ENCODE results near the gene DENND6B. TPM values are rescaled to one million over a fixed set of nuclear protein-coding genes. Genes with fewer than 3 reads are reported as not detected.
A peak's percentile ranks its signal among the peaks of the same experiment; 100 is the strongest.
"Not testable (repeated sequence)": the region's sequence is repeated elsewhere in the genome, so short reads cannot be mapped to it uniquely, and the experiment has no call there.

The DENND6B gene
- polyA plus RNA-seq, 3 donors from 2014 or later: 0.23 to 0.34 TPM; not detected in 1

GRCh38 chr22:50327711-50328019, 853 bp upstream of the DENND6B start:
- peak overlapping the region; percentile 83 to 88 (median 87) for H3K4me3 Mint-ChIP-seq
- no peak for DNase-seq
- no peaks in the 10 kb centered on the region for H3K36me3 Mint-ChIP-seq
- H3K27ac Mint-ChIP-seq: peak overlapping the region; percentile 74 to 93 (median 88)
- peaks cover 8 to 10% of the 10 kb centered on the region in 2 donors for H3K4me1 Mint-ChIP-seq
- H3K27me3 Mint-ChIP-seq (ENCODE audit: low read depth in 3 of 3): peaks cover 3 to 10% (median 3%) of the 10 kb centered on the region in 3 donors
- no peaks in the 10 kb centered on the region for H3K9me3 Mint-ChIP-seq

GRCh38 chr22:50326225-50326955, 422 bp downstream of the DENND6B start:
- Mint-ChIP-seq H3K27ac (peak overlapping the region in 5 of 6 donors; percentile 19 to 77 (median 40)), H3K36me3 (no peaks in the 10 kb centered on the region), H3K9me3 (no peaks in the 10 kb centered on the region), H3K4me3 (peak overlapping the region; percentile 75 to 85 (median 80)), H3K27me3 (ENCODE audit: low read depth in 3 of 3) (peaks cover 3 to 10% (median 3%) of the 10 kb centered on the region in 3 donors), H3K4me1 (peaks cover 8 to 10% of the 10 kb centered on the region in 2 donors)
- DNase-seq: no peak

GRCh38 chr22:50325444-50326224, 1.2 kb downstream of the DENND6B start:
- H3K36me3 Mint-ChIP-seq: no peaks in the 10 kb centered on the region
- no peak for DNase-seq
- H3K9me3 Mint-ChIP-seq: no peaks in the 10 kb centered on the region
- H3K27ac Mint-ChIP-seq: peak overlapping the region in 4 of 6 donors; percentile 31 to 86 (median 73)
- H3K27me3 Mint-ChIP-seq (ENCODE audit: low read depth in 3 of 3): peaks cover 3 to 10% (median 3%) of the 10 kb centered on the region in 3 donors
- peak overlapping the region; percentile 75 to 85 (median 80) for H3K4me3 Mint-ChIP-seq
- H3K4me1 Mint-ChIP-seq: peaks cover 8 to 10% of the 10 kb centered on the region in 2 donors

DNA sequence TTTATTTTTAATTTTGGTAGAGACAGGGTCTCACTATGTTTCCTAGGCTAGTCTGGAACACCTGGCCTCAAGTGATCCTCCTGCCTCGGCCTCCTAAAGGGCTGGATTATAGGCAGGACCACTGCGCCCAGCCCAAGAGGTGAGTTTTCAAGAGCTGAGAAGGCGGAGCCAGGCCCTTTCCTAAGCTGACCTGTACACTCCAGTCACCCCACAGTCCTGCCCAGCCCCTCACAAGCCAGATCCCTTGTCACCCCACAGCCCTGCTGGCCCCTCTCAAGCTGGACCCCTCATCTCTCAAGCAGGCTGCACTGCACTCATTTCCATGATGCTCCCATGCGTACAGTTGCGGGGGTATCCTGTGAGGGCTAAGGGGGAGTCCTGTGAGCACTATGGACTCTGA, 2.9 kb downstream of the DENND6B start:
- H3K27ac Mint-ChIP-seq: no peak overlapping the region
- H3K4me1 Mint-ChIP-seq: peaks cover 8 to 10% of the 10 kb centered on the region in 2 donors
- no peak overlapping the region for H3K4me3 Mint-ChIP-seq
- DNase-seq: no peak
- no peaks in the 10 kb centered on the region for H3K36me3 Mint-ChIP-seq
- H3K27me3 Mint-ChIP-seq (ENCODE audit: low read depth in 3 of 3): peaks cover 0 to 10% (median 4%) of the 10 kb centered on the region in 3 donors
- H3K9me3 Mint-ChIP-seq: no peaks in the 10 kb centered on the region

- not testable (repeated sequence) for H3K27me3 Mint-ChIP-seq (ENCODE audit: low read depth in 3 of 3); H3K9me3 Mint-ChIP-seq; H3K36me3 Mint-ChIP-seq; DNase-seq; H3K4me1 Mint-ChIP-seq; H3K4me3 Mint-ChIP-seq; H3K27ac Mint-ChIP-seq
Measured at GRCh38 chr22:50322382-50323104, 4.3 kb downstream of the DENND6B start.

- H3K36me3 Mint-ChIP-seq: no peaks in the 10 kb centered on the region
- no peak overlapping the region for H3K27ac Mint-ChIP-seq
- no peak overlapping the region for H3K4me3 Mint-ChIP-seq
- peaks cover under 1 to 3% of the 10 kb centered on the region in 2 donors for H3K4me1 Mint-ChIP-seq
- DNase-seq: no peak
- peaks cover 0 to 4% (median 1%) of the 10 kb centered on the region in 3 donors for H3K27me3 Mint-ChIP-seq (ENCODE audit: low read depth in 3 of 3)
- no peaks in the 10 kb centered on the region for H3K9me3 Mint-ChIP-seq
Measured at GRCh38 chr22:50320671-50321325, 6.0 kb downstream of the DENND6B start.

DNA sequence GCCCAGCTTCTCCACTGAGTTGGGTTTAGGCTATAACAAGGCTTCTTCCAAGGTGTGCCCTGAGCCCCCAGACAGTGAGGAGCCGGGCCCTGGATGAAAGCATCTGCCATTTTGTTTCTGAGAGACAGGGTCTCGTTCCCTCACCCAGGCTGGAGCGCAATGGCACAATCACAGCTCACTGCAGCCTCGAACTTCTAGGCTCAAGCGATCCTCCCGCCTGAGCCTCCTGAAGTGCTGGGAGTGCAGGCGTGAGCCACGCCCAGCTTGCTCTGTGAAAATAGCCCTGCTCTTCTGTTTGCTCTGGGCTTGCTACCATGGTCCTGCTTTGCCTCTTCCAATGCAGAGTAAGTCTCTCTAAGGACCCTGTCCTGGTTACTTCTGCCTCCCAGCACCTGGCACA, 6.7 kb downstream of the DENND6B start:
- no peak overlapping the region for H3K4me3 Mint-ChIP-seq
- no peak overlapping the region for H3K27ac Mint-ChIP-seq
- H3K4me1 Mint-ChIP-seq: peaks cover 4 to 5% of the 10 kb centered on the region in 2 donors
- H3K27me3 Mint-ChIP-seq (ENCODE audit: low read depth in 3 of 3): peaks cover 0 to 4% (median 1%) of the 10 kb centered on the region in 3 donors
- no peaks in the 10 kb centered on the region for H3K9me3 Mint-ChIP-seq
- DNase-seq: no peak
- no peaks in the 10 kb centered on the region for H3K36me3 Mint-ChIP-seq

- H3K4me3 Mint-ChIP-seq: no peak overlapping the region
- peaks cover 6 to 8% of the 10 kb centered on the region in 2 donors for H3K4me1 Mint-ChIP-seq
- peaks cover 0 to 1% (median 0%) of the 10 kb centered on the region in 3 donors for H3K27me3 Mint-ChIP-seq (ENCODE audit: low read depth in 3 of 3)
- H3K27ac Mint-ChIP-seq: no peak overlapping the region
- H3K9me3 Mint-ChIP-seq: no peaks in the 10 kb centered on the region
- no peak for DNase-seq
- H3K36me3 Mint-ChIP-seq: no peaks in the 10 kb centered on the region
Measured at GRCh38 chr22:50319503-50319951, 7.3 kb downstream of the DENND6B start.

- Mint-ChIP-seq H3K4me3 (no peak overlapping the region), H3K27me3 (ENCODE audit: low read depth in 3 of 3) (peaks cover 0 to 2% (median 0%) of the 10 kb centered on the region in 3 donors), H3K4me1 (peaks cover 11 to 14% of the 10 kb centered on the region in 2 donors), H3K27ac (no peak overlapping the region), H3K36me3 (no peaks in the 10 kb centered on the region), H3K9me3 (no peaks in the 10 kb centered on the region)
- no peak for DNase-seq
Measured at GRCh38 chr22:50318698-50319411, 8.0 kb downstream of the DENND6B start.

GRCh38 chr22:50318356-50318697, 8.5 kb downstream of the DENND6B start:
- Mint-ChIP-seq H3K9me3 (no peaks in the 10 kb centered on the region), H3K4me3 (no peak overlapping the region), H3K27ac (no peak overlapping the region), H3K4me1 (peaks cover 13 to 14% of the 10 kb centered on the region in 2 donors), H3K27me3 (ENCODE audit: low read depth in 3 of 3) (peaks cover 0 to 2% (median 0%) of the 10 kb centered on the region in 3 donors), H3K36me3 (no peaks in the 10 kb centered on the region)
- no peak for DNase-seq

DNA sequence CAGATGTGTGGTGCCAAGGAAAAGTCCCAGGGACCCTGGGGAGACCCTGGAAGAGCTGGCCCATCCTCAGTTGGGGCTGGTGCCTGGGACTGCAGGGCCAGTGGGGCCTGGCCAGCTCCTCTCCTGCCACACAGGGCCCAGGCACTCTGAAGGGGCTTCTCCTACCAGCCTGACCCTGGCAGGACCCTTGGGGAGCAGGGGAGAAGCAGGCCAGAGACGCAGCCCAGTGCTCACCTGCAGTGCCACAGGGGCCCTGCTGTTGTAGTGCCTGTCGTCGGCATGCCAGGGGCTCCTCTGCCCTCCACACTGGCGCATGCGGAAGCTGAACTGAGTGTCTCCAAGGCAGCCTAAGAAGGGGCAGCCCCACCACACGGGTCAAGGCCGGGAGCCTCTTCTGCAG, 9.1 kb downstream of the DENND6B start:
- DNase-seq: no peak
- Mint-ChIP-seq H3K27ac (no peak overlapping the region), H3K9me3 (no peaks in the 10 kb centered on the region), H3K27me3 (ENCODE audit: low read depth in 3 of 3) (peaks cover 0 to 2% (median 0%) of the 10 kb centered on the region in 3 donors), H3K4me1 (peaks cover 13 to 14% of the 10 kb centered on the region in 2 donors), H3K4me3 (no peak overlapping the region), H3K36me3 (no peaks in the 10 kb centered on the region)

DNA sequence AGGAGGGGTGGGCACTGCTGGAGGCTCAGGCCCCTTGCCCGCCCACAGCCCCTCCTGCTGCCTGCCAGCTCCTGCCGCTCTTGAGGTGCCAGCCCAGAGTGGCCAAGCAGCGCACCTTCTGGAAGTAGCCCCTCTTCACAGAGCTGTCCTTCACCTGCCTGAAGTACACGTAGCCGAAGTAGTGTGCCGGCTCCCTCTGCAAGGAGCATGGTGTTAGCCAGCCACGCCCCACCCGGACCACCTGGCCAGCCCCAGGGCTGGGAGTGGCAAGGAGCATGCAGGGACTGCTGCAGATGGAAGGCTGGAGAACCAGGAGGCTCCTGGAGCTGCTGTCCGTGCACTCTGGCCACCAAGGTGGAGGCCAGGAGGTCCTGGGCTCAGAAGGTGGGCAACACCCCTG, 9.6 kb downstream of the DENND6B start:
- H3K27ac Mint-ChIP-seq: no peak overlapping the region
- no peaks in the 10 kb centered on the region for H3K36me3 Mint-ChIP-seq
- DNase-seq: no peak

More for the DNA sequence above, 9.6 kb downstream of the DENND6B start:
- Mint-ChIP-seq H3K4me3 (no peak overlapping the region), H3K4me1 (peaks cover 13 to 14% of the 10 kb centered on the region in 2 donors), H3K27me3 (ENCODE audit: low read depth in 3 of 3) (peaks cover 0 to 2% (median 0%) of the 10 kb centered on the region in 3 donors), H3K9me3 (no peaks in the 10 kb centered on the region)
